GM15510 (cell line): ENCODE measurements around the gene AK5.

Experiments used
- POLR2A ChIP-seq: IDR thresholded peaks from 3 replicates; pipeline ENCODE4 v1.6.1; 2011; ENCODE audit warnings: borderline replicate concordance; ENCODE audit not compliant: insufficient read length; ENCODE audit errors: extremely low read depth

AK5 gene

DNA sequence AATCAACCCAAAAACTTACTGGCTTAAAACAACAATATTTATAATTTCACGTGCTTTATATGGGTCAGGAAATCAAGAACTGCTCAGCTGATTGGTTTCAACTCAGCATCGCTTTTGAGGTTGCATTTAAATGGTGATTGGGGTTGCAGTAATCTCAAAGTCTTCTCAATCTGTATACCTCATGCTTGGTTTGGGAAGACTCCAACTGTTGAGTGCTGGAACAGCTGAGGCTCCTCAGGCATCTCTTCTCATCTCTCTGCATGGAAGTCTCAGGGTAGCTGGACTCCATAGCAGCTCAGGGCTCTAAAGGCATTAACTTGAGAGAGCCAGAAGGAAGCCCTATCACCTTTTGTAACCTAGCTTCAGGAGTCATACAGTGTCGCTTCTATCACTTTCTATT lies 35.1 kb downstream of the AK5 start:
- no peak for TF ChIP-seq POLR2A

DNA sequence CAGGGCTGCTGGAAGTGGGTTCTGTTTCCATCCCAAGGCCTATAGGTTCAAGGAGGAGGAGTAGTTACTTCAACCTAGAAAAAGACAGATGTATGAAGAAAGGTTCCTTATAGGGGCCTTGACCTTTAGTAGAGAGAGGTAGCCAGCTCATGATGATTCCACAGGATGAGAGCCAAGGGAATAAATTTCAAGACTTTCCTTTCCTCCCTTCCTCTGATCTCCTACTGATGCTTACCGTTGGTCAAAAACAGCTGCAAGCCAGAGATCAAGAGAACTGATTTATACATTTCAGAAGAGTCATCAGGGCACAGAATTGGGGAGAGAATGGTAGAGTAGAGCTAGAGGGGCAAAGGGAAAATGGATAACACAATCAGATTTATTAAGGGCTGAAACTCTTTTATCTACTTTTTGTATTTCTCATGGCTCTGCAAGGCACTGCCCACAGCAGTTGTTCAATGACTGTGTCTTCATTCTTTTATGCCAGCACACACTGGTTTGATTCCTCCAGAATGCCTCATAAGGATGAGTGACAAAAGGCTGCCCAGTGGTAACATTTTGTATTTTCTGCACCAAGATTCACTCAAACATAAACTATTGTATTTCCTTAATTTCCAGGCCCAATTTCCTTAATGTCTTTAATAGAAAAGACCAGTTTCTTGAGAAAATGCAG lies 37.4 kb downstream of the AK5 start:
- no peak for TF ChIP-seq POLR2A

DNA sequence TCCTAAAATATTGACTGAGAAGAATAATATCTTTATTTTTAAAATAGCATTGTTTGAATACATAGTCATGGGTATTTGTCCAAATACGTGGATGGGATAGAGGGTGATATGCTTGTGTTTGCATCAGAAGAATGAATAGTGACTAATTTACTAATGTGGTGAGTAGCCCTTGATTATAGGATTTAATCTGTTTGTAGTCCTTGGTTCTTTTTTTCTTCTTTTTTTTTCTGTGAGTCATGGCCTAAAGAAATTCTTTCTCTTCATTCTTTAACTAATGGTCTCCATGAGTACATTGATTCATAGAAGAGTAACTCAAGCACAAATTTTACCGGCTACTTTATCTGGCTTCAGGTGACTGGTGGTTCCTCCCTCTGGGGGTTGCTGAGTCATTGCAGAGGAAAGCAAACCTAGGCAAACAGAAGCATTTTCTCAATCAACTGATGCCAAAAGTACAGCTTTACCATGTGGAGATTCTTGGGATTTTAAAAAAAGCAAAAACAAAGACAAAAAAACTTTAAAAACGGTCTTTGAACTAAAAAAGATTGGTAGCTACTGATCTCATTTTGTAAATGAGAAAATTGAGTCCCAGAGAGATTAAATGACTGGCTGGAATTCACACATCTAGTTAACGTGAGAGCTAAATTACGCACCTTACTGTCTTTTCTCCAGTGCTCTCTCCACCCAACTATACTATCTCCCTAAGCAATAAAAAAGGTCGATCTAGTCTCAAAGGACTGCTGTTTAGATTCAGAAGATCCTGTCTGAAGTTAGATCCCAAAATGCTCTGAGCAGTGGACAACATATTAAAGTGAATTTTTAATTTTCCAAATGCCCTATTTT lies 40.5 kb downstream of the AK5 start:
- no peak for TF ChIP-seq POLR2A

DNA sequence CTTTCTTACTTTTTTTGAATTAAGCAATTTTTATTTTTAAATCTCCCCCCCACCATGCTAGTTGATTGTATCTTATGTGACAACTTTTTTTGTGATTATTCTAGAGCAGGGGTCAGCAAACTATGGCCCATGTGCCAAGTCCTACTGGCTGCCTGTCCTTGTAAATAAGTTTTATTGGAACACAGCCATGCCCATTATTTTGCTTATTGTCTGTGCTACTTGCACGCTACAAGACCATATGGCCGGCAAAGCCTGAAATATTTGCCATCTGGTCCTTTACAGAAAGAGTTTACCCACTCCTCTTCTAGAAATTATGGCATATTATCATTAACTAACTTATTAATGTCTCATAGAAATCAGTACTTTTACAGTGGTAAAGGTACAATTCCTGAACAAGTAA lies 51.7 kb downstream of the AK5 start:
- no peak for TF ChIP-seq POLR2A

DNA sequence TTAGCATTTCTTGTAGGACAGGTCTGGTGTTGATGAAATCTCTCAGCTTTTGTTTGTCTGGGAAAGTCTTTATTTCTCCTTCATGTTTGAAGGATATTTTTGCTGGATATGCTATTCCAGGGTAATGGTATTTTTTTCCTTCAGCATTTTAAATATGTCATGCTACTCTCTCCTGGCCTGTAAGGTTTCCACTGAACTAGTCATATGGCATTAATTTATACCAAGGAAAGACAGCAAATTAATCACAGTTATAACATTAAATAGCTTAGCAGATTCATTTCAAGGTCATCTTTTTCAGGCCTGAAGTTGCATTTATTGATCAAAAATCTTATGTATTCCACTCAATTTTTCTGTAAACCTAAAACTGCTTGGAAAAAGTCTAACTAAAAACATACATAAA lies 54.9 kb downstream of the AK5 start:
- TF ChIP-seq POLR2A, result no peak

DNA sequence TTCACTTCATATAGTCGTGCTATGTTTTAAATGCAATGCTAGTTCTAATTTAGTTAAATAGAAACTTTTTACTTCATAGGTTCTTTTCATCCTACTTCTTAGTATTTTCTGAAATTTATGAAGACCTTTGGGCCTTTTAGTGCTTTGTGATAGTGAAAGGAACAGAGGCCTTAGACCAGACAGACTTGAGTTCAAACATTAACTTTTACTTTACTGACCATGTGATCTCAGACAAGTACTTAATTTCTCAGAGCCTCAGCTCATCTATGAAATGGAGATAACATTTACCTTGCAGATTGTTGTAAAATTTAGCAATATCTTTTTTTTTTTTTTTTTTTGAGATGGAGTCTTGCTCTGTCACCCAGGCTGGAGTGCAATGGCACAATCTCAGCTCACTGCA lies 57.5 kb downstream of the AK5 start:
- TF ChIP-seq POLR2A, result no peak

DNA sequence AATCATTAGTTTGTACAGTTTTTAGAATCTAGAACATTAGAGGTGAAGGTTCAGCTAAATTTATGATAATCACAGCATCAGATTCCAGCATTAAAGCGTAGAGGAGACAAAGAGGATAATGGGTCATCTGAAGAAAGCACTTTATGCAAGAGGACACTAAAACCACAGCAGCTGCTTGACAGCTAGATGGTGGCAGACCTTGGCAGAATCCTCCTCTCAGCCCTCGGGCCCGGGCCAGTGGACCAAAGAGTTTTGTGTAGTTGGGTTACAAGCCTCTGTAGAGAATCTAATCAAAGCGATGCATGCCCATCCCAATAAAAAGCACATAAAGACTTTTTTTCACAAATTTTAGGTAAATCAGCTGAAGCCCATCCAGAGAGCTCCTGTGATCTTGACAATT lies 59.4 kb downstream of the AK5 start:
- no peak for TF ChIP-seq POLR2A

DNA sequence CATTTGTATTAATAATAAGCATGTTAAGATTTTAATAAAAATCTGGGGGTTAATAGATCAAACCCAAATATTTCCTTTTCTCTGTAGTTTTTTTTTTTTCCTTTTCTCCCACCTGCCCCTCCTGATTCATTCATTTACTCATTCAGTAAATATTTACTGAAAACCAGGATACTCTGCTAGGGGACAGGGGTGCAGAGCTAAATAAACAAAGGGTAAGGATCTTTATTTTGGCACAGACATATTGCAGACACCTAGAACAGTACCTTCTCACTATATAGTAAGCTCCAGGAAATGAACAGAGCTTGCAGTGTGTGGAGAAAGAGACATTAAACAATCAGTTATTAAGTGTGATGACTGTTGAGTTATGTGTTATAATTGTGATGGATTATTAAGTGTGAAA lies 60.9 kb downstream of the AK5 start:
- TF ChIP-seq POLR2A, result no peak

DNA sequence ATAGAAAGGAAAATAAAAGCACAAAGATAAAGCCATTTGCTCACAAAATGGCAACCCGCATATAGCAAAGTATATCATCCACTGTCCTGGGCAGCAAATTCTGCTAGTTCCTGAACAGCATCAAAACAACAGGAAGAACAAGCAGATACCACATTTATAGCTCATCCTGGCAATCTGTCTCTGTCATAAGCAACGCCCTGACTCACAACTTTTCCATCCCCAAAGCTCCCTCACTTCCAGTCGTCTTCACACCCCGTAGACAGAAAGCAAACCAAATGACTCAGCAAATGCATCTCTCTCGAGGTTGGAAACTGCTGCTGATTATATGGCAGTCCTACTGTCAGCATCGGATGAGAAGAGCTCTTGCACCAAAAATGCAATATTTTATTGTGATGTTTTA lies 65.8 kb downstream of the AK5 start:
- TF ChIP-seq POLR2A, result no peak

DNA sequence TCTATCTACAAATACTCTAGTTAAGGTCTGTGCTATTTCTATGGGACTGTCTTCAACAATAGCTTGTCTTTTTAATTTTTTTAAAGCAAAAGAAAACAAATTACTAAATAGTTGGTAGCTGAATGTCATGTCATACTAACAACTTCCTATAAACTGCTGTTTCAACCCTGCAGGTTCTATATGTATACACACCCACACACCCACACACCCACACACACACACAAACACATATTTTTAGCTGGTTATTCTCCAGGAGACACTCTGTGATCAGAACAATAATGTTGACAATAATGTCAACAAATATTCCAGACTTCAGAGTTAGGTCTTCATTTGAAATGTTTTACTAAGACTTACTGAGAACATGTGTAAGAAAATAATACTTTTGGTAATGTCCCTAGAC lies 66.7 kb downstream of the AK5 start:
- no peak for TF ChIP-seq POLR2A

DNA sequence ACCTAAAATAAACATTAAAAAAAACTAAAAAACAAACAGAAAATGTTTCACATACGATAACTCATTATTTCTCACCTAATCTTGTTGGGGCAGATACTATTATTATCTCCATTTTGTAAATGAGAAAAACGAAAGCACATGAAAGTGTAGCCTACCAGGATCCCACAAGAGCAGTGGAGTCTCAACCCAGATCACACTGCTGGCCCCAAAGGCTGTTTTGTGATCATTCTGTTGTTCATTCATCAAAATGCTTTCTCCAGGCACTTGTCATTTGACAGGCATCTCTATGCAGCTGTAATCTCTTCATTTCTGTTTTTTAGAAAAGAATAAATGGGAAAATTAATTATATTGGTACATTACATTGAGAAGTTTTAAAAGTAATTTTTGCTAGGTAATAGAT lies 67.5 kb downstream of the AK5 start:
- TF ChIP-seq POLR2A, result no peak

DNA sequence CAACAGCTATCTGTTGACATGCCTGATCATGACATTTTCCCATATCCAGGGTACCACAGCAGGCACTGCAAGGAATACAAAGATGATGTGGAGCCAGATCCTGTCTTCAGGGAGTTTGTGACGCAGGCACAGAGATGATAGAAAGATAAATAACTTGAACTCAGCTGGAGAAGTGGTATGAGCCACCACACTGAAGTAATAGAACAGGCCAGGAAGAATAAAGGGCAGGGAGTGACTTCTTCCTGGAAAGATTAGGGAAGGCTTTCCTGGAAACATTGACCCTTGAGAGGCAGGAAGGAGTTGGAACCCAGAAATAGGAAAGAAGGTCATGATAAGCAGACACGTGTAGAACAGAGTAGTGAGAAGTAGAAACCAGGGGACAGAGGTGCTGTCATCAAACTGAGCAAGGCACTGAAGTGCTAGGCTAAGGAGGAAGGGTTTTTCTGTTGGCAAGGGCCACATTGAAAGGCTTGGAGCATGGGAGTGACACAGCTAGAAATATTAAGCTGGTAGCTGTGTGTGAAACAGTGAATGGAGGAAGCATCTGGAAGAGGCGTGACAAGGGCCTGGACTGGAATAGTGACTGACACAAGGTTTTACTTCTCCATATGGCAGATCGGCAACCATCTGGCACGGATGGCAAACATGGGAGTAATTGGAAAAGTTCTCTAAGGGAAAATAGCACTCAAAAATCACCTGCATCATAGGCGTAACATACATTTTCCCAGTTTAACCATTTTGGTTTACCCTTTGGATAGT lies 68.4 kb downstream of the AK5 start:
- TF ChIP-seq POLR2A, result no peak

DNA sequence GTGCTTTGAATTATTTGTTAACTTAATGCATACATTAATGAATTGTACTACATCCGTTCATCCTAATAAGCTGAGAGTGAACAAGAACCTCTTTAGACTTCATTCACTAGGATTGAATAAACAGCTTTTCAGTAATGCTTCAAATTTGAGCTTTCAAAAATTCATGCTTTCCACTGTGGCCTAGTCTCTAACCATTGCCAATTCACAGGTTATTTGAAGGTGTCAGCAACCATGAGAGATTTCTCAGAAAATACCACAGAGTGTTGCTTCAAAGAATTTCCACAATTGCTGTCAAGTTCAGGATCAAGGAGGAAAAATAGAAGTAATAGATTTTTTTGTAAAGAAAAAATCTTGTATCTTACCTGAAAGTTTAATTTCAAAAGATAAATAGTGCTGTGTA lies 72.7 kb downstream of the AK5 start:
- no peak for TF ChIP-seq POLR2A

DNA sequence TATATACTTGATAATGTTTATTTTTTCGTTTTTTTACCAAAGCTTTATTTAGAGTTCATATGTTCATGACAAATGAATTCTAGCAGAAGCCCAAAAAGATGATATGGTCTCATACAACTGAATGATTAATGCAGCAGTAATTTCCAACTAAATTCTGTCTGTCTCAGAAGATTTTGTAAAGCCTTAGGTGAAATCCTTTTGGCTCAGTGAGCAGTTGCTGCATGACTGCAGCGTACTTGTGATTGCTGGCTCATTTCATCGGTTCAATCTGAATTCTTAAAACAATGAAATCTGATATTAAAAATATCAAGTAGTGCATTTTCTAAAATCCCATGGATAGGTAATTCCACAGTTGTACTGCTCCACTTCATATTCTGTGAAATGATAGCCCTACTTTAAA lies 73.2 kb downstream of the AK5 start:
- no peak for TF ChIP-seq POLR2A

DNA sequence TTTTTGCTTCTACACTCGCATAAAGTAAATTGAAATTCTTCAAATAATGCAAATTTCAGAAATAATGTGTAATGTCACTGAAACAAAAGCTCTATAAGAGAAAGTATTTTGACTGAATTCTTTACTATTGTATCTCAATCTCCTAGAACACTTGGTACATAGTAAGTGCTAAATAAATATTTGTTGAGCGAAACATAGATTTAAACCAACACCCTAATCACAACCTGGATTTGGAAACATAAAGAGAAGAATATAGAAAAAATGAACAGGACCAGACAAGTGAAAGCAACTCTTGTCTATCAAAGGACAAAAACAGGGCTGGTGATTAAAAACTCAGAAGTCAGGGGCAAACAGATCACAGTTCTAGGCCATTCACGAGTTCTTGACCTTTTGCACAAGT lies 74.3 kb downstream of the AK5 start:
- TF ChIP-seq POLR2A, result no peak
